C4-2B (cell line): ENCODE data around the gene HYAL2.
A peak's percentile ranks its signal among the peaks of the same experiment; 100 is the strongest.

Experiments
- H3K27ac ChIP-seq: fragments of 450-650 bp; 2 replicates; pipeline ENCODE4 v1.5.1; 2017
- CTCF ChIP-seq: fragments of 450-650 bp; conservative IDR thresholded peaks from 2 replicates; pipeline ENCODE4 v1.5.1; 2017; ENCODE audit warnings: mild to moderate bottlenecking
- ZFX ChIP-seq: fragments of 450-650 bp; IDR thresholded peaks from 2 replicates; pipeline ENCODE4 v1.6.1; 2017

The HYAL2 gene

GRCh38 chr3:50340448-50341329, 18.1 kb upstream of the HYAL2 start, which contains the start of gene RASSF1:
Gene RASSF1 (minus strand): TSS chr3:50340836. CDS start chr3:50340805, 31 bp downstream.
- no peak within 1 kb of the TSS for H3K27ac ChIP-seq
- TF ChIP-seq ZFX: no peak
- no peak for TF ChIP-seq CTCF

DNA sequence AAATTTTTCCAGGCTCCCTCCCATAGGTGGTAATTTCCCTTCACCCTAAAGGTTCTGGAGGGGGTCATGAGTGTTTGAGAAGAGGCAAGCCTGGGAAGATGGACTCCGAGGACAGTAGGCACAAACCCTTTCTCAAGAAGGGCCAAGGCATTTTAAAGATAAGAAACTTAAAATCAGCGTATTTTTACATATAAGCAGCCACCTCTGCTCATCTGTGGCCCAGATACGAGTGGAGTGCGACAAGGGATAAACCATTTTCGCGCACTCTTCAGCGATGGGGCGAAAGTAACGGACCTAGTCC, 17.6 kb upstream of the HYAL2 start:
- H3K27ac ChIP-seq: no peak overlapping the region
- TF ChIP-seq ZFX (no peak), CTCF (no peak)

DNA sequence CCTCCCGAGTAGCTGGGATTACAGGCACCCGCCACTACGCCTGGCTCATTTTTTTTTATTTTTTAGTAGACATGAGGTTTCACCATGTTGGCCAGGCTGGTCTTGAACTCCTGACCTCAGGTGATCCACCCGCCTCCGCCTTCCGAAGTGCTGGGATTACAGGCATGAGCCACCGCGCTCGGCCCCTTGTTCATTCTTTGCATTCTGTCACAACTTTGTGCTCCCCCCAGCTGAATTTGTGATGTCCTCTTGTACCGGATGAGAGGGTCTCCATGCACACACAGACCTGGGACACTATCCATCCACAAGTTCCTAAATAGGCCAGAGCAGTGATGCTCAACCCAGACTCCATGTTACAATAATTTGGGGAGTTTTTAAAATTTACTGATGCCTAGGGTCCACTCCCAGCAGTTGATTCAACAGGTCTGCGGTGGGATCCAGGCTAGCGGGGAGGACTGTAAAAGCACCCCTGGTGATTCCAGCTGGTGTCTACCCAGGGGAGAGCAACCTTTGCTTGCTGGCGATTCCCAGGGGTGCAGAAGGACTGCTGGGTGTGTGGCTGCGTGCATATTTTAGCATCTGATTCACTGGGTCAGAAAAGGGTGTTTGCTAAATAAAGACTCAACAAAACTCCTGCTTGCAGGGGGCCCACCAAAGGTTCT, 17.1 kb upstream of the HYAL2 start:
- TF ChIP-seq ZFX (no peak), CTCF (no peak)
- H3K27ac ChIP-seq: no peak overlapping the region

DNA sequence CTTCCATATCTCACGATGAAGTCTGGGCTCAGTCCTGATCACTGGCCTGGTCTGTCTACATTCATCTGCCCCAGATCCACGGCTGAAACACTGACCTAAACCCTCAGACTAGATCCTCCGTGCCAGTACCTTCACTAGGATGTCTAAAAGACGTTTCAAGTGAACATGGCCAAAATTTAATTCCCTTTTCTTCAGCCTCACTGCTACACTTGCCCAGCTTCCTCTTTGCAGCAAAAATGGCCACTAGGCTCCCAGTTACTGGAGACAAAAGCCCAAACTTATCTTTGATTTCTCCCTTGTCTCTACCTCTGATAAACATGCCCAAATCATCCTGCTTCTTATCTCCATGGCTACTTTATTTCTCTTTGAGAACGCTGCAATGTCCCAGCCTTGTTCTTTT, 16.4 kb upstream of the HYAL2 start:
- TF ChIP-seq ZFX (no peak), CTCF (no peak)
- H3K27ac ChIP-seq: peak overlapping the region; percentile 97; the same call in 1 of the 2 replicates

DNA sequence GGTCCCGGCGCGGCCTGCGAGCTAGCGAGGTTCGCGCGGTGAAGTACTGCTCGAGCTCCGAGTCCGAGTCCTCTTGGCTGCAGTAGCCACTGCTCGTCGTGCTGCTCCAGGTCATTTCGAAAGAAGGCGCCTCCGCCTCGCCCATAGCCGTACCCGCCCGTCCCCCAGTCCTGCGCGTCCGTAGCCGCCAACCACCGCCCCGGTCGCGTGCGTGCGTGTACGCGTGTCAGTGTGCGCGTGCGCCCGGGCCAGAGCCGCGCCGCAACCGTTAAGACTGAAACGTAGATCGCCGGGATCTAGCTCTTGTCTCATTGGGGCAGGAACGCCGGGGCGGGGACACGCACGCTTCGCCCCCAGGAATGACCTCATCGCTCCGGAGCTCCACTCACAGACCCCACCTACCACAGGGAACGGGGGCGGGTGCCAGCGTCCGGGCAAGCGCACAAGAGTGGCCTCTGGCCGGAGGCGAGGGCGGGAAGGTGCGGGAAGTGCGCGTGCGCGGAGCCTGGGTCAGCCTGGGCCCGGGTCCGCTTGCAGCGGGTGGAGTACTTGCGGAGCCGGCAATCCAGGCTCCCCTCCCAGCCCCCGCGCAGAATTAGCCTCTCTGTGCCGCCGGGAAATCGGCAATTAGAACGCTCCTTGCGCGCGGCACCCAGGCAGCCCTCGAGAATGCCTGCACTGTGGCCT, 14.8 kb upstream of the HYAL2 start:
- H3K27ac ChIP-seq: peak overlapping the region; percentile 97
- TF ChIP-seq ZFX: no peak
- TF ChIP-seq CTCF: no peak

- TF ChIP-seq CTCF (no peak; the same call in 1 of the 2 replicates), ZFX (no peak)
- H3K27ac ChIP-seq: peak overlapping the region; percentile 97
Observed at GRCh38 chr3:50336452-50337174, 14.1 kb upstream of the HYAL2 start.
